Sigmoid colon (tissue), 7 donors: ENCODE measurements around the gene CDK9. TPM values are rescaled to one million over a fixed set of nuclear protein-coding genes. Genes with fewer than 3 reads are reported as not detected.

Experiments
- DNase-seq: peaks from one replicate; pipeline ENCODE4 v3.0.0-alpha.2; 2019
- H3K27ac ChIP-seq, 4 donors: fragments of 200-600 bp; sonication (generic); one replicate each; pipeline ENCODE4 v1.5.1; 2016 to 2019; ENCODE audit warnings: mild to moderate bottlenecking in 1 of 4
- H3K27me3 ChIP-seq, 3 donors: fragments of 200-600 bp; sonication (generic); one replicate each; pipeline ENCODE4 v1.5.1; 2019; ENCODE audit warnings: mild to moderate bottlenecking in 1 of 3
- H3K36me3 ChIP-seq, 4 donors: fragments of 200-600 bp; sonication (generic); one replicate each; pipeline ENCODE4 v1.5.1; 2016 to 2019
- H3K4me1 ChIP-seq, 4 donors: fragments of 200-600 bp; sonication (generic); one replicate each; pipeline ENCODE4 v1.5.1; 2017 to 2019
- H3K4me3 ChIP-seq, 4 donors: fragments of 200-600 bp; sonication (generic); one replicate each; pipeline ENCODE4 v1.5.1; 2017 to 2019; ENCODE audit warnings: mild to moderate bottlenecking in 2 of 4, moderate library complexity in 1 of 4
- H3K9me3 ChIP-seq, 4 donors: fragments of 200-600 bp in 3 of 4; sonication (generic) in 3 of 4; one replicate each; pipeline versions ENCODE4 v1.5.1 to v1.6.1; 2013 to 2019
- EP300 ChIP-seq, 4 donors: sonication (generic); formaldehyde crosslinking; IDR thresholded peaks; one replicate each; pipeline ENCODE4 v1.6.1; 2017; ENCODE audit warnings: antibody characterized with exemption in 4 of 4
- POLR2A ChIP-seq, 2 donors: fragments of 450-650 bp; IDR thresholded peaks; one replicate each; pipeline ENCODE4 v1.6.1; 2016; ENCODE audit warnings: antibody characterized with exemption in 2 of 2, mild to moderate bottlenecking in 2 of 2, moderate library complexity in 2 of 2
- POLR2AphosphoS5 ChIP-seq, 4 donors: sonication (generic); formaldehyde crosslinking; IDR thresholded peaks; one replicate each; pipeline ENCODE4 v1.6.1; 2017; ENCODE audit warnings: antibody characterized with exemption in 4 of 4
- WGBS, 2 donors: extraction: QIAGEN DNeasy Blood & Tissue Kit; methylation state at CpG; one replicate each; pipeline ENCODE4 v1.1.7; 2013; 5-methylcytosine and 5-hydroxymethylcytosine counted together
- intact Hi-C: fragments of 100-400 bp; cut with DNase I; formaldehyde crosslinking; loops from one replicate; pipeline ENCODE4 v1.15.1; 2023
- polyA plus RNA-seq, 3 donors: library from polyadenylated mRNA; stranded (reverse); fragments of 200-250 nt; gene quantifications; one replicate each; pipeline ENCODE4 v1.2.3, GENCODE V29; 2013
- total RNA-seq, 4 donors: library from RNA; depleted of rRNA; stranded (reverse); fragments of >200 nt; gene quantifications; one replicate each; pipeline ENCODE4 v1.1.0, GENCODE V29; 2016
- TF ChIP-seq, protein P1 (sequence below), 4 experiments: fragments of 450-650 bp in 3 of 4; fragments of 200-600 bp in 1 of 4; IDR thresholded peaks; one replicate each; pipeline ENCODE4 v1.5.1; 2016 to 2019; ENCODE audit warnings: antibody characterized with exemption in 4 of 4, mild to moderate bottlenecking in 3 of 4, moderate library complexity in 2 of 4
- donor health status: healthy with polysubstance abuse.
- donor health status: Bipolar disorder and iron deficiency.
- donor health status: healthy.

CDK9 gene
- total and polyA plus RNA-seq, 7 donors: 28.9 to 77.2 (median 47.2) TPM

DNA sequence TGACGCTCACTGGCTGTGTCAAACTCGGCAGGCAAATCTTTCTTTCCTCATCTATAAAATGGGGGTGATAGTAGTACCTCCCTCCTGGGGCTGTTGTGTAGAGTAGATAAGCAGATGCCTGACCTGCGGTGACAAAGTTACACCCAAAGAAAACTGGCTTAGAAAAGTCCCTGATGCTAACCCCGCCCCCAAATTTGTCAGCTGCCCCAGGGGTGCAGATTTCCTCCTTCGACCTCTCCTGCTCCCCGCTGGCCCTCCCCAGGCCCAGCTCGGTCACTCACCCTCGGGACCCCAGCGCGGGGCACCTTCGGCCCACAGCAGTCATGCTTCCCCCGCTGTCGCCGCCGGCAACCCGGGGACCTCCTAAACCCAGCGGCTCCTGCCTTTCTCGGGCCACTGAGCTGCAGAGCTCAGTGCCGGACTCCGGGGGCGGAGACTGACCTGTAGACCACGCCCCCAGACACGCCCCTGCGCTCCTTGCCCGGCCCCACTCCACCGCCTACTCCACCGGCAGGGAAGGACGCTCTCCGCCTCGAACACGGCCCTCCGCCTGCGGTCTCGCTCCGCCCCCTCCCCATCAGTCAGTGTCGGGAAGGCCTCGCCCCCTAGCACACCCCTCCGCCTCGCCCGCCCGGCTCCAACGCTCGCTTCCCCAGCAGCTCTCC lies 14.8 kb upstream of the CDK9 start:
- Histone ChIP-seq H3K36me3 (no peaks in the 10 kb centered on the region), H3K27me3 (no peaks in the 10 kb centered on the region), H3K27ac (peak overlapping the region; percentile 56 to 69 (median 63)), H3K4me3 (peak overlapping the region; percentile 27 to 57 (median 53)), H3K4me1 (peaks cover 0 to 12% (median 9%) of the 10 kb centered on the region in 4 donors), H3K9me3 (no peaks in the 10 kb centered on the region)
- TF ChIP-seq POLR2AphosphoS5 (IDR thresholded peaks at IDR 0.05) (peak; percentile 43 to 75 (median 68)), POLR2A (IDR thresholded peaks at IDR 0.05) (no peak)
- TF ChIP-seq, protein P1, sequence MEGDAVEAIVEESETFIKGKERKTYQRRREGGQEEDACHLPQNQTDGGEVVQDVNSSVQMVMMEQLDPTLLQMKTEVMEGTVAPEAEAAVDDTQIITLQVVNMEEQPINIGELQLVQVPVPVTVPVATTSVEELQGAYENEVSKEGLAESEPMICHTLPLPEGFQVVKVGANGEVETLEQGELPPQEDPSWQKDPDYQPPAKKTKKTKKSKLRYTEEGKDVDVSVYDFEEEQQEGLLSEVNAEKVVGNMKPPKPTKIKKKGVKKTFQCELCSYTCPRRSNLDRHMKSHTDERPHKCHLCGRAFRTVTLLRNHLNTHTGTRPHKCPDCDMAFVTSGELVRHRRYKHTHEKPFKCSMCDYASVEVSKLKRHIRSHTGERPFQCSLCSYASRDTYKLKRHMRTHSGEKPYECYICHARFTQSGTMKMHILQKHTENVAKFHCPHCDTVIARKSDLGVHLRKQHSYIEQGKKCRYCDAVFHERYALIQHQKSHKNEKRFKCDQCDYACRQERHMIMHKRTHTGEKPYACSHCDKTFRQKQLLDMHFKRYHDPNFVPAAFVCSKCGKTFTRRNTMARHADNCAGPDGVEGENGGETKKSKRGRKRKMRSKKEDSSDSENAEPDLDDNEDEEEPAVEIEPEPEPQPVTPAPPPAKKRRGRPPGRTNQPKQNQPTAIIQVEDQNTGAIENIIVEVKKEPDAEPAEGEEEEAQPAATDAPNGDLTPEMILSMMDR (IDR thresholded peaks at IDR 0.05): no peak
- 1 to 2% methylated on average over 43 of the region's 43 CpGs for WGBS, 2 donors
- DNase-seq: peak; percentile 99
- intact Hi-C loops: loop anchor here (1.0 kb wide), 1 partner anchor 14 kb away; no protein-coding TSS in a partner anchor

DNA sequence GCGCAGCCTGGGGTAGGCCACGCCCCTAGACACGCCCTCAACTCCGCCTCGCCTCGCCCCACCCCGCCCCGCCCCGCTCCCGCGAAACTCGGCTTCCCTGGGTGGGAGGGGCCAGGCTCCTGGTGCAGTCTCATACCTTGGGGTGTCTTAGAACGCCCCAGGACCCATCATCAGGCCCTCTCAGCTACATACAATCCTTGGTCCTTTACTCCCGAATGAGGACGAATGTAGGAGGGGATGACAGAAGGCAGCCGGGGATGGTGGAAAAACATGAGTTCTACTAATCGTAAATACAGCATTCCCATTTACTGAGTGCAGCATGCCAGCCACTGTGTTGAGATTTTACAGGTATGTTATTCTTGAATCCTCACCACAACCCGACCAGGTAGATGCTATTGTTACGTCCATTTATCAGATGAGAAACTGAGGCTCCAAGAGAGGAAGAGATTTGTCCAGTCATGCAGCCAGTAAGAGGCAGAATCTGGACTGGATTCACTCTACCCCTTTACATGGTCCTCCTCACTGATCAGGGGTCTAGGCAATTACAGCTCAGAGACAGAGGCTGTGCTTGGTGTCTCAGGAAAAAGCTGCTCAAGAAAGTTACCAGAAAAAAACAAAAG lies 14.2 kb upstream of the CDK9 start:
- Histone ChIP-seq H3K9me3 (no peaks in the 10 kb centered on the region), H3K36me3 (no peaks in the 10 kb centered on the region), H3K4me3 (peak overlapping the region; percentile 27 to 57 (median 53)), H3K4me1 (peaks cover 0 to 12% (median 9%) of the 10 kb centered on the region in 4 donors), H3K27ac (peak overlapping the region; percentile 47 to 70 (median 56)), H3K27me3 (no peaks in the 10 kb centered on the region)
- DNase-seq: no peak
- WGBS, 2 donors: 4 to 9% methylated on average over 19 of the region's 19 CpGs
- TF ChIP-seq, protein P1 (IDR thresholded peaks at IDR 0.05): no peak
- intact Hi-C loops: loop anchor here (1.0 kb wide), 1 partner anchor 14 kb away; no protein-coding TSS in a partner anchor

GRCh38 chr9:127772603-127773002 lies 13.2 kb upstream of the CDK9 start:
- H3K4me3 ChIP-seq: no peak overlapping the region
- peaks cover 0 to 12% (median 9%) of the 10 kb centered on the region in 4 donors for H3K4me1 ChIP-seq
- H3K9me3 ChIP-seq: no peaks in the 10 kb centered on the region
- 79 to 93% methylated on average over 5 of the region's 5 CpGs for WGBS, 2 donors
- H3K27me3 ChIP-seq: no peaks in the 10 kb centered on the region
- H3K36me3 ChIP-seq: no peaks in the 10 kb centered on the region
- DNase-seq: no peak
- H3K27ac ChIP-seq: no peak overlapping the region
- TF ChIP-seq POLR2A (IDR thresholded peaks at IDR 0.05) (no peak), EP300 (IDR thresholded peaks at IDR 0.05) (no peak)
- TF ChIP-seq, protein P1 (IDR thresholded peaks at IDR 0.05): no peak
- intact Hi-C loops: no loop called here

DNA sequence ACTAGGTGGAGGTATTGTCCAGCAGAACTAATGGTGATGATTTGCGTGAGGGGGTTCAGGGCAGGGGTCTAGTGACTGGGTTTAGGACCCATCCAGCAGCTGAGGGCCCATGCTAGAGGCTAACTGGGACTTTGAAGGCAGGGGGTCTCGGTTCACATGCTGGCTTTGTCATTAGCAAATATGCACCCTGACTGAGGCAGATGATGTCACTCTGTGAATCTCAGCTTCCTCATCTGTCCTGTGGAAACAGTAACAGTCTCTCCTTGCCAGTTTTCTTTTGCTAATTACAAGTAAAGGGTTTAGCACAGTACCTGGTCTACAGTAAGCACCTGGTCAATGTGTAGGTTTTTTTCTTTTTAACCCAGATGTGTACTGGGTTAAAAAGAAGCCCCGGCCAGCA lies 12.6 kb upstream of the CDK9 start:
- 83 to 91% methylated on average over 3 of the region's 3 CpGs for WGBS, 2 donors
- no peak for DNase-seq
- Histone ChIP-seq H3K4me3 (no peak overlapping the region), H3K27me3 (no peaks in the 10 kb centered on the region), H3K27ac (no peak overlapping the region), H3K4me1 (peaks cover 0 to 12% (median 9%) of the 10 kb centered on the region in 4 donors), H3K36me3 (no peaks in the 10 kb centered on the region), H3K9me3 (no peaks in the 10 kb centered on the region)
- intact Hi-C loops: no loop called here
- TF ChIP-seq EP300 (IDR thresholded peaks at IDR 0.05): no peak
- TF ChIP-seq, protein P1 (IDR thresholded peaks at IDR 0.05): no peak
- no peak for TF ChIP-seq POLR2A (IDR thresholded peaks at IDR 0.05)
- TF ChIP-seq POLR2AphosphoS5 (IDR thresholded peaks at IDR 0.05): no peak
